CD4-positive, alpha-beta T cell (primary cell): ENCODE results near the gene SYTL3. TPM values are rescaled to one million over a fixed set of nuclear protein-coding genes. Genes with fewer than 3 reads are reported as not detected.
A peak's percentile ranks its signal among the peaks of the same experiment; 100 is the strongest.
"Not testable (repeated sequence)": the region's sequence is repeated elsewhere in the genome, so short reads cannot be mapped to it uniquely, and the experiment has no call there.

Experiments
- ATAC-seq: fragments of 200-7000 bp; cut with Tn5 transposase; one replicate; pipeline ENCODE4 v1.10.0; 2022; ENCODE audit warnings: mild to moderate bottlenecking; ENCODE audit not compliant: poor library complexity
- CTCF ChIA-PET: fragments of 350-600 bp; sonication (Branson Sonifier 250); formaldehyde crosslinking; loops from one replicate; lab custom pipeline; 2021; ENCODE audit warnings: antibody characterized with exemption, inconsistent platforms; lab: Charles Lee
- POLR2A ChIA-PET: fragments of 350-600 bp; sonication (Branson Sonifier 250); formaldehyde crosslinking; loops from one replicate; lab custom pipeline; 2021; ENCODE audit warnings: antibody characterized with exemption, inconsistent platforms; lab: Charles Lee
- DNase-seq, 14 experiments: peaks; one replicate each; pipeline ENCODE4 v3.0.0-alpha.2; 2013 to 2020; ENCODE audit warnings: mixed read lengths in 2 of 14
- H3K27ac ChIP-seq, 2 donors: one replicate each; pipeline versions ENCODE4 v1.5.1 to v1.7.0; 2013; ENCODE audit warnings: low read length in 2 of 2, low read depth in 1 of 2, mild to moderate bottlenecking in 1 of 2
- H3K27me3 ChIP-seq, 2 experiments: 1 replicate in 1 of 2; 2 replicates in 1 of 2; pipeline versions ENCODE4 v1.6.1 to v1.7.0; 2013; ENCODE audit warnings: low read length in 2 of 2, control low read depth in 1 of 2, mild to moderate bottlenecking in 1 of 2, moderate library complexity in 1 of 2; ENCODE audit not compliant: insufficient read depth in 2 of 2, control insufficient read depth in 1 of 2
- H3K36me3 ChIP-seq: one replicate; pipeline ENCODE4 v1.6.1; 2013; ENCODE audit warnings: low read length, control low read depth; ENCODE audit not compliant: insufficient read depth
- H3K4me1 ChIP-seq: one replicate; pipeline ENCODE4 v1.6.1; 2013; ENCODE audit warnings: low read length, control low read depth; ENCODE audit not compliant: insufficient read depth
- H3K4me3 ChIP-seq: one replicate; pipeline ENCODE4 v1.5.1; 2013; ENCODE audit warnings: mild to moderate bottlenecking, low read length, moderate library complexity
- H3K9me3 ChIP-seq, 2 experiments: 1 replicate in 1 of 2; 2 replicates in 1 of 2; pipeline versions ENCODE4 v1.6.1 to v1.7.0; 2013; ENCODE audit warnings: low read length in 2 of 2, mild to moderate bottlenecking in 2 of 2, control low read depth in 1 of 2, moderate library complexity in 1 of 2; ENCODE audit not compliant: control insufficient read depth in 1 of 2, insufficient read depth in 1 of 2
- H3K27ac Mint-ChIP-seq: one replicate; pipeline ENCODE4 v1.8.0; 2020; ENCODE audit warnings: mixed read lengths
- H3K27me3 Mint-ChIP-seq: one replicate; pipeline ENCODE4 v1.8.0; 2021; ENCODE audit warnings: mixed read lengths
- H3K36me3 Mint-ChIP-seq: one replicate; pipeline ENCODE4 v1.8.0; 2021; ENCODE audit warnings: low read depth, mixed read lengths
- H3K4me1 Mint-ChIP-seq: one replicate; pipeline ENCODE4 v1.8.0; 2021; ENCODE audit warnings: low read depth, mixed read lengths
- H3K4me3 Mint-ChIP-seq: one replicate; pipeline ENCODE4 v1.8.0; 2020; ENCODE audit warnings: mild to moderate bottlenecking, mixed read lengths
- H3K9me3 Mint-ChIP-seq: one replicate; pipeline ENCODE4 v1.8.0; 2020; ENCODE audit warnings: mixed read lengths
- intact Hi-C, 2 experiments: fragments of 100-400 bp; cut with DNase I in 1 of 2; cut with micrococcal nuclease in 1 of 2; formaldehyde crosslinking; loops; one replicate each; pipeline versions ENCODE4 v1.15.1 to v1.9.0; 2023 to 2025; cut with DNase I, micrococcal nuclease
- total RNA-seq, 174 experiments: library from RNA in 2 of 174; stranded (reverse) in 2 of 174; gene quantifications; one replicate each; pipeline ENCODE4 v1.2.3 and lab custom pipeline; 2021 to 2026
- TF ChIP-seq, protein P1 (sequence below): fragments of 200-600 bp; IDR thresholded peaks from one replicate; pipeline ENCODE4 v1.8.0; 2022; ENCODE audit warnings: antibody characterized with exemption, mild to moderate bottlenecking

SYTL3 gene
- total RNA-seq, 2 experiments from 2014 or later: 41.2 to 42.7 TPM

DNA sequence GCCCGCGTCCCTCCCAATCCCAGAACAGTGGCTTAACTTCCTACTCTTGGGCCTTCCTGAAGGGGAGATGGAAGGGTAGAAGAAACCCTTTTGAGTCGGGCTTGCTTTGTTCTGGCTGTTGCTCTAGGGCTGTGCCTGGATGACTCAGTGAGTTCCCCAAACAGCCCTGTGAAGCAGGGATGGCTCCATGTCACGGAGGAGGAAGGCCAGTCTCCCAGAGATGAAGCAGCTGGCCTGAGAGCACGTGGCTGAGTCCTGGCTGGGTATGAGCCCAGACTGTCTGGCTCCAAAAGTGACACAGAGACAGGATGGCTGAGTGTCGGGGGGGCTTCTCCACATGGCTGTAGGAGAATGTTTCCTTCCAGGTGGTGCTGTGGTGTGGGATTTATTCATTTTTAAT lies 4.6 kb downstream of the SYTL3 start:
- Mint-ChIP-seq H3K36me3 (peaks cover 20% of the 10 kb centered on the region), H3K9me3 (no peaks in the 10 kb centered on the region), H3K4me1 (peaks cover 66% of the 10 kb centered on the region), H3K27me3 (no peaks in the 10 kb centered on the region), H3K4me3 (peak overlapping the region; percentile 78), H3K27ac (peak overlapping the region; percentile 97)
- intact Hi-C loops: loop anchor here in 1 of 2 experiments (5.0 to 10.0 kb wide), 2 partner anchors 90 to 198 kb away; partner anchors contain the start of gene TMEM181
- DNase-seq (peak in 3 of 14 experiments; percentile 21 to 77 (median 64)), ATAC-seq (no peak)
- Histone ChIP-seq H3K4me3 (no peak overlapping the region), H3K4me1 (peaks cover 69% of the 10 kb centered on the region), H3K36me3 (peaks cover 20% of the 10 kb centered on the region), H3K27me3 (no peaks in the 10 kb centered on the region), H3K9me3 (no peaks in the 10 kb centered on the region), H3K27ac (peak overlapping the region; percentile 87 to 89)
- TF ChIP-seq, protein P1, sequence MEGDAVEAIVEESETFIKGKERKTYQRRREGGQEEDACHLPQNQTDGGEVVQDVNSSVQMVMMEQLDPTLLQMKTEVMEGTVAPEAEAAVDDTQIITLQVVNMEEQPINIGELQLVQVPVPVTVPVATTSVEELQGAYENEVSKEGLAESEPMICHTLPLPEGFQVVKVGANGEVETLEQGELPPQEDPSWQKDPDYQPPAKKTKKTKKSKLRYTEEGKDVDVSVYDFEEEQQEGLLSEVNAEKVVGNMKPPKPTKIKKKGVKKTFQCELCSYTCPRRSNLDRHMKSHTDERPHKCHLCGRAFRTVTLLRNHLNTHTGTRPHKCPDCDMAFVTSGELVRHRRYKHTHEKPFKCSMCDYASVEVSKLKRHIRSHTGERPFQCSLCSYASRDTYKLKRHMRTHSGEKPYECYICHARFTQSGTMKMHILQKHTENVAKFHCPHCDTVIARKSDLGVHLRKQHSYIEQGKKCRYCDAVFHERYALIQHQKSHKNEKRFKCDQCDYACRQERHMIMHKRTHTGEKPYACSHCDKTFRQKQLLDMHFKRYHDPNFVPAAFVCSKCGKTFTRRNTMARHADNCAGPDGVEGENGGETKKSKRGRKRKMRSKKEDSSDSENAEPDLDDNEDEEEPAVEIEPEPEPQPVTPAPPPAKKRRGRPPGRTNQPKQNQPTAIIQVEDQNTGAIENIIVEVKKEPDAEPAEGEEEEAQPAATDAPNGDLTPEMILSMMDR: no peak
- ChIA-PET POLR2A (interaction anchor here (1.1 to 3.8 kb wide), 2 partner anchors 10 to 1072 kb away, joined by 4 to 71 read pairs; partner anchors contain the start of gene DYNLT1), CTCF (interaction anchor here (1.5 kb wide), 1 partner anchor 37 kb away, joined by 6 read pairs; no protein-coding TSS in a partner anchor)

DNA sequence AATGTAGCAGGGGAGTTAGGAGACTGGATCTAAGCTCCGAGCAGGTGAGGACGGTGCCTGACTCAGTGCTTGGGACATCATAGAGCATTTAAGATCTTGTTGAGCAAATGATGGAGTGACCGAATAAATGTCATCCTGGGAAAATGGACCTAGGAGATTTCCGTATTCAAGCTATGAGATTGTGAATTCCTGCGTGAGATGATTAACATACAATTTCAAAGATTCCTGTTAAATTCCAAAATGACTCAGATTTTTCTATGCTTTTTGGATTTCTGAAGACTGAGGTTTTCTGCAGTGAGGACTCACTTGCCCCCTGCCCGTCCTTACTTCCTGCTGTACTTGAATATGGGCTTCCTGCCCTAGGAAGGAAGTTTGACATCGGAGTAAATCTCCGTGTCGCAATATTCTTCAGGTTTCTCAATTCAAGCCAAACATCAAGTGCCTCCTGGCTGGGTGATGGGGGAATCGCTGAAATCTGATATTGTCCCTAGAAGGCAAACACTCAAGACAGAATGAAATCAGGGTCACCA lies 5.2 kb downstream of the SYTL3 start:
- Histone ChIP-seq H3K27me3 (no peaks in the 10 kb centered on the region), H3K4me1 (peaks cover 67% of the 10 kb centered on the region), H3K4me3 (no peak overlapping the region), H3K36me3 (peaks cover 20% of the 10 kb centered on the region), H3K9me3 (no peaks in the 10 kb centered on the region), H3K27ac (peak overlapping the region; percentile 87 to 89)
- intact Hi-C loops: loop anchor here (5.0 to 10.0 kb wide), 3 partner anchors 37 to 197 kb away; partner anchors contain the start of gene TMEM181 (in 1 of the 2)
- ATAC-seq: no peak
- no peaks in the 10 kb centered on the region for H3K9me3 Mint-ChIP-seq
- peaks cover 15% of the 10 kb centered on the region for H3K36me3 Mint-ChIP-seq
- H3K27ac Mint-ChIP-seq: peak overlapping the region; percentile 97
- CTCF ChIA-PET: interaction anchor here (1.5 kb wide), 1 partner anchor 36 kb away, joined by 6 read pairs; no protein-coding TSS in a partner anchor
- H3K4me1 Mint-ChIP-seq: peaks cover 66% of the 10 kb centered on the region
- H3K4me3 Mint-ChIP-seq: peak overlapping the region; percentile 78
- POLR2A ChIA-PET: interaction anchor here (1.1 to 3.8 kb wide), 2 partner anchors 11 to 1072 kb away, joined by 4 to 71 read pairs; partner anchors contain the start of gene DYNLT1
- H3K27me3 Mint-ChIP-seq: no peaks in the 10 kb centered on the region
- TF ChIP-seq, protein P1: no peak
- peak in 4 of 14 experiments; percentile 38 to 70 (median 62) for DNase-seq

DNA sequence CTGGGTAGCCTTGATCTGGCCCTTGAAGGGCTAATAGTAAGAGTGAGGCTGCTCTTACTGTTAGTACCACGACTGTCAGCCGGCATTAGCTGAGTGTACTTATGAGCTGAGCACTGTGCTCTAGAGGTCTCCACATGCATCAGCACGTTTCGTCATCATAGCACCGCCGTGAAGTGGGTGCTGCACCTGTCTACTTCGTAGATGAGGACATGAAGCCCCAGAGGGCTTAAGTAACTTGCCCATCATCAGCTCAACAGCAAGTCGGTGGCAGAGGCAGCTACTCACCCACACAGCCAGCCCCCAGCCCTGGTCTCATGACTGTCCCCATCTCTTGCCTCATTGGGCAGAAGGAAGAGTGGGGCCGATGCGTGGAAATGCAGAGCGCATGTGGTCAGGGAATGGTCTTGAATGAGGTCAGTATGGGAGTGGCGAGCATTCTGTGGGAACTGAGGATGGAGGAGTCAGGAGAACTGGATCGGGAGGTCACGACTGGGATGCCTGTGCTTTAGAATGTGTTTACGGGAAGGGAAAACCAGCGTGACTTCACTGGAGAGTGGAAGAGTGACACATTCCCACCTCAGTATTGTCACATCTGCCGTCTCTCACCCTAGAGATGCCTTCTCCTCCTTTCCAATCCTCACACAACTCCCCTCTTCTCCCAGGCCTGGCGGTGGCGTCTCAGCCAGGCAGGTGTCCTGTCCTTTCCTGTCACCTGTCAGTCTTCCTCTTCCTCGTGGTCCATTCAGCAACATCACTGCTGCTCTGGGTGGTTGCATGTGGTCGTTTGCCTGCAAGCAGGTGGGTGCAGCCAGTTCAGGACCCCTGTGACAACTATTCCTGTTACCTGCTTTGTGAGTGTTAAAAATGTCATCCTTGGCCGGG lies 6.0 kb downstream of the SYTL3 start:
- H3K4me1 ChIP-seq: peaks cover 69% of the 10 kb centered on the region
- peak overlapping the region; percentile 87 to 89 for H3K27ac ChIP-seq
- ATAC-seq (no peak), DNase-seq (no peak)
- peak overlapping the region; percentile 97 for H3K27ac Mint-ChIP-seq
- peaks cover 22% of the 10 kb centered on the region for H3K36me3 Mint-ChIP-seq
- no peaks in the 10 kb centered on the region for H3K9me3 ChIP-seq
- no peaks in the 10 kb centered on the region for H3K27me3 ChIP-seq
- intact Hi-C loops: loop anchor here (5.0 to 10.0 kb wide), 2 partner anchors 36 to 91 kb away; partner anchors contain the start of gene TMEM181 (in 1 of the 2)
- ChIA-PET POLR2A (interaction anchor here (0.7 to 3.8 kb wide), 2 partner anchors 12 kb away, joined by 3 to 71 read pairs; partner anchors contain the start of gene DYNLT1), CTCF (interaction anchor here (1.5 kb wide), 1 partner anchor 35 kb away, joined by 6 read pairs; no protein-coding TSS in a partner anchor)
- H3K4me3 ChIP-seq: no peak overlapping the region
- no peaks in the 10 kb centered on the region for H3K9me3 Mint-ChIP-seq
- H3K36me3 ChIP-seq: peaks cover 20% of the 10 kb centered on the region
- TF ChIP-seq, protein P1: no peak
- H3K4me3 Mint-ChIP-seq: peak overlapping the region; percentile 78
- H3K27me3 Mint-ChIP-seq: no peaks in the 10 kb centered on the region
- peaks cover 68% of the 10 kb centered on the region for H3K4me1 Mint-ChIP-seq

DNA sequence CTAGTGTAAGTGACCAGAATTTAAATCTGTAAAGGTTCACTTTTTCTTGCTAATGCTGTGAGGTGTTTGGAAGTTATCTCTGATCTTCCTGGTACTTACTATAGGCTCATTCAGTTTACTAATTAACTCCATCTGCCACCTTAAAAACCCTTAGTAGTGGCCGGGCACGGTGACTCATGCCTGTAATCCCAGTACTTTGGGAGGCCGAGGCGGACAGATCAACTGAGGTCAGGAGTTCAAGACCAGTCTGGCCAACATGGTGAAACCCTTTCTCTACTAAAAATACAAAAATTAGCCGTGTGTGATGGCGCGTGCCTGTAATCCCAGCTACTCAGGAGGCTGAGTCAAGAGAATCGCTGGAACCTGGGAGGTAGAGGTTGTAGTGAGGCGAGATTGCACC lies 7.1 kb downstream of the SYTL3 start:
- Mint-ChIP-seq H3K36me3 (peaks cover 27% of the 10 kb centered on the region), H3K27ac (peak overlapping the region; percentile 97), H3K4me1 (peaks cover 68% of the 10 kb centered on the region)
- H3K27me3 Mint-ChIP-seq, DNase-seq, H3K27ac ChIP-seq, ATAC-seq, H3K4me3 Mint-ChIP-seq, POLR2A ChIA-PET, H3K9me3 Mint-ChIP-seq, H3K27me3 ChIP-seq, H3K9me3 ChIP-seq, H3K4me3 ChIP-seq: not testable (repeated sequence)
- intact Hi-C loops: loop anchor here (5.0 to 10.0 kb wide), 2 partner anchors 35 to 92 kb away; partner anchors contain the start of gene TMEM181 (in 1 of the 2)
- CTCF ChIA-PET: interaction anchor here (0.8 kb wide), 1 partner anchor 16 kb away, joined by 3 read pairs; no protein-coding TSS in a partner anchor
- peaks cover 30% of the 10 kb centered on the region for H3K36me3 ChIP-seq
- H3K4me1 ChIP-seq: peaks cover 63% of the 10 kb centered on the region
